T47D (cell line): ENCODE data around the gene MLN.
A peak's percentile ranks its signal among the peaks of the same experiment; 100 is the strongest.

Experiments
- DNase-seq, 2 experiments: peaks; one replicate each; pipeline versions ENCODE4 v3.0.0 to v3.0.0-alpha.2; 2011 to 2012; ENCODE audit warnings: low read depth in 1 of 2, low spot score in 1 of 2
- JUND ChIP-seq: IDR thresholded peaks from 2 replicates; pipeline ENCODE4 v1.6.1; 2012; ENCODE audit warnings: low read depth
- in situ Hi-C: cut with HindIII; loops from 2 replicates; pipeline ENCODE4 v1.10.0; 2016; ENCODE audit warnings: low sequenced_read_pairs, low pct_unique_long_range_greater_than_20kb

MLN gene

DNA sequence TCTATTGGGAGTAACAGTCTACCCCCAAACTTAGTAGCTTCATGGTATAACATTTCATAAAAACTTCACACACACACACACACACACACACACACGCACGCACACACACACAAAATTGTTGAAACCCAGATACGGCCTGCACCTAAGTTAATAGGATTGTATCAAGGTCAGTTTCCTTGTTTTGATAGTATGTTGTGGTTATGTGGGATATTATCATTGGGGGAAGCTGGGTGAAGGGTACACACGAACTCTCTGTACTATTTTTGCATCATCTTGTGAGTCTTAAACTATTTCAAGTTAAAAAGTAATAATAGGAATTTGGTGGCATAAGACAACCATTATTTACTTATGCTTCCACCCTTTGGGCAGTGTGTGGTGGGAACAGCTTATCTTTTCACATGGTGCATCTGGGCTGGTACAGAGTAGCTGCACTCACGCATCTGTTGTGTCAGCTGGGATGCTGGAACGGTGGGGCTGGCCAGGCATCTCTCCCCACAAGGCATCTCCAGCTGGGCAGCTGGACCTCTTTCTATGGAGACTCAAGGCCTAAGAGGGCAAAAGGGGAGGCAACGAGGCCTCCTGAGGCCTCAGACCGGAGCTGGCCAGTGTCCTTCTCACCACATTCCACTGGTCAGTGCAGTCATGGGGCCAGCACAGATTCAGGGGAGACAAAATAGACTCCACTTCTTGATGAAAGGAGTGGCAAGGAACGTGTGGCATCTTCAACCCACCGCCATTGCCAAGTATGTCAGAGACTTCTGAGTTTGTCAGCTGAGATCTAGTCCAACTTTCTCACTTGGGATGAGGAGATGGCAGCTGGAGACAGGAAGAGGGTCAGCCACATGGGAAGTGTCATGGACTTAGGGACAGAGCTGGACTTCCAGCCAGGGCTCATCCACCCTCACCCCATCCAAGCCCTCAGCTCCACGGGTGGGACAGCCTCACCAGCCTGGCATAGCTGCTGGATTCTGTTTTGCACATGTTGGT lies 36.6 kb downstream of the MLN start:
- TF ChIP-seq JUND: no peak
- no peak for DNase-seq
- in situ Hi-C loops: no loop called here

- DNase-seq: no peak
- no peak for TF ChIP-seq JUND
- in situ Hi-C loops: no loop called here
These were observed 38.4 kb downstream of the MLN start for GRCh38 chr6:33765368-33765767.

DNA sequence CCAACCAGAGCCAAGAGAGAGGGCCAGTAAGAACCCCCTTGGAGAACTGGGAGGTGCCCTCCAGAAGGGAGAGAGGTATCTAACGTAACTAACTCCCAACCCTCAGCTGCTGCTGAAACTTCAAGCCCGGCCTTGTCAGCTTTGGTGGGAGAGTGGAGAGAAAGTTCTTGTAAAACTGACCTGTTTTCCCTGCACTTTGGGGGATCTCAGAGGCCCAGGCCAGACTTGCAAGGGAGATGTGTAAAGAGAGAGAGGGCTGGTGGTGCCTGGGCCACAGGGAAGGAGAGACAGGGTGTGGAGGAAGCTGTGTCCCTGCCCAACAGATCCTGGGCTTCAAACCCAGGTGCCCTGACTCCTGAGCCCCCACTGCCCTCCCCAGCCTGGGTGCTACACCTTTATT lies 39.8 kb downstream of the MLN start:
- in situ Hi-C loops: no loop called here
- no peak for DNase-seq

DNA sequence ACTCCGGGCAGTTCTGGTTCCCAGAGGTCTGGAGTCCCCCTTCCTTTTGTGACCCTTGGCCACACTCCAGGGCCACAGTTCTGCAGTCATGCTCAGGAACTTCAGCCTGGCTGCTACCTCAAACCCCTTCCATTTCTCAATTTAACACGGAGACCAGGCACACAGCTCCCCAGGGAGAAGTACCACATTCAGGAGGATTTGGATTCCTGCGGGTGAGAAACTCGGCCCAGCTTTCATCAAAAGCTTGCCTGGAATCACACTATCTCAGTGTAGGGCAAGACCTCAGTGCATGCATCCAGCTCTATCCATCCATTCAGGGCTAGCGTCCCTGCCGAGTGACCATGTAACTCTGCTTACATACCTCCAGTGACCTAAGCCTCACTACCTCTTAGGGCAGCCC lies 40.3 kb downstream of the MLN start:
- TF ChIP-seq JUND: no peak
- DNase-seq: no peak
- in situ Hi-C loops: no loop called here

More for the DNA sequence above, 39.8 kb downstream of the MLN start:
- no peak for TF ChIP-seq JUND

DNA sequence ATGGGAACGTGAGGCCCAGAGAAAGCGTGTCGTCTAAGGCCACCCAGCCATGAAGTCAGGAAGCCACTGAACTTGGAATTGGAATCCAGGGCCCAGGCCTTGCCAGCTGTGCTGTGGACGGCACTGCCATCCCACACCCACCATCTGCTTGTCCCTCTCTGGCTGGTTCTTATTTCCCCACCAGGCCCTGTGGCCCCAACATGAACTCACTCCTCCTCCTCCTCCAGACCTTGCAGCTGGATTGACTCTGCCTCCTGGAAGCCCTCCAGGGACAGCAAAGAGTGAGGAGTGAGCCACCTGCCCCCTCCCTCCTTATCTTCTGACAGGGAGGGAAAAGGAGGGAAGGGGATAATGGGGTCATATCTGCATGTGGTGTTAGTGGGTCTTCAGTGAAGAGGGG lies 41.1 kb downstream of the MLN start:
- DNase-seq: no peak
- no peak for TF ChIP-seq JUND
- in situ Hi-C loops: no loop called here

GRCh38 chr6:33761922-33762629 lies 41.7 kb downstream of the MLN start:
- no peak for TF ChIP-seq JUND
- in situ Hi-C loops: no loop called here
- peak; percentile 44 to 79 for DNase-seq

- no peak for TF ChIP-seq JUND
- no peak for DNase-seq
- in situ Hi-C loops: no loop called here
These were observed 42.3 kb downstream of the MLN start for GRCh38 chr6:33761581-33761921.

GRCh38 chr6:33759887-33760629 lies 43.7 kb downstream of the MLN start:
- in situ Hi-C loops: no loop called here
- no peak for TF ChIP-seq JUND
- DNase-seq: no peak

DNA sequence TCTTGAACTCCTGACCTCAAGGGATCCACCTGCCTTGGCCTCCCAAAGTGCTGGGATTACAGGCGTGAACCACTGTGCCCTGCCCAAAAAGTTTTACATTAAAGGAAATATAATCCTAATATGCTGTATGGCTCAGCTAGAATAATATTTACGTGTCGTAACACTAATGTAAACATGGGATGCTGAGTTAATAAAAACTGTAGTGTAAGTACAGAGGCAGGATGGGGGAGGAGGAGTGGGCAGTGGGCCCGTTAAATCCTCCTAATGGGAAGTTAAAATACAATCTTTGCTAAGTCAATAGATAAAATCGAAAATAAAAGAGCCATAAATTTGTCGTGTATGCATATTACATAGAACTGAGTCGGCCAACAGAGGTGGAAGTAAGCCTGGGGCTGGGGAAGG lies 45.0 kb downstream of the MLN start:
- in situ Hi-C loops: no loop called here
- DNase-seq: peak in 1 of 2 experiments; percentile 30
- no peak for TF ChIP-seq JUND

GRCh38 chr6:33757906-33758305 lies 45.9 kb downstream of the MLN start:
- no peak for DNase-seq
- in situ Hi-C loops: no loop called here
- no peak for TF ChIP-seq JUND

DNA sequence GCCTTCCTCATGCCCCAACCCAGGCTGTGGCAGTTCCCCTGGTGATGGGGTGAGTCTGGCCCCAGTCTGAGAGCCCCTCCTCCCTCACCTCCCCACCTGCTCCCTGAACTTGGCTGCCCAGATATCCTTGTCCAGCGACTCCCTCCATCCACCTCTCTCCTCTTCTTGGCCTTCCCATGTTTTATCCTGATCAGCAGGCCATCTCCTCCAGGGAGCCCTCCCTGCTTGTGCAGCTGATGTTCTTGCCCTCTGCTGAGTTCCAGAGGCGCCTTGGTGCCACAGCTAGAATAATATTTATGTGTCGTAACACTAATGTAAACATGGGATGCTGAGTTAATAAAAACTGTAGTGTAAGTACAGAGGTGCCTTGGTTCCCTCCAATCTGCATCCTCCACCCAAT lies 46.7 kb downstream of the MLN start:
- in situ Hi-C loops: no loop called here
- no peak for DNase-seq
- no peak for TF ChIP-seq JUND

DNA sequence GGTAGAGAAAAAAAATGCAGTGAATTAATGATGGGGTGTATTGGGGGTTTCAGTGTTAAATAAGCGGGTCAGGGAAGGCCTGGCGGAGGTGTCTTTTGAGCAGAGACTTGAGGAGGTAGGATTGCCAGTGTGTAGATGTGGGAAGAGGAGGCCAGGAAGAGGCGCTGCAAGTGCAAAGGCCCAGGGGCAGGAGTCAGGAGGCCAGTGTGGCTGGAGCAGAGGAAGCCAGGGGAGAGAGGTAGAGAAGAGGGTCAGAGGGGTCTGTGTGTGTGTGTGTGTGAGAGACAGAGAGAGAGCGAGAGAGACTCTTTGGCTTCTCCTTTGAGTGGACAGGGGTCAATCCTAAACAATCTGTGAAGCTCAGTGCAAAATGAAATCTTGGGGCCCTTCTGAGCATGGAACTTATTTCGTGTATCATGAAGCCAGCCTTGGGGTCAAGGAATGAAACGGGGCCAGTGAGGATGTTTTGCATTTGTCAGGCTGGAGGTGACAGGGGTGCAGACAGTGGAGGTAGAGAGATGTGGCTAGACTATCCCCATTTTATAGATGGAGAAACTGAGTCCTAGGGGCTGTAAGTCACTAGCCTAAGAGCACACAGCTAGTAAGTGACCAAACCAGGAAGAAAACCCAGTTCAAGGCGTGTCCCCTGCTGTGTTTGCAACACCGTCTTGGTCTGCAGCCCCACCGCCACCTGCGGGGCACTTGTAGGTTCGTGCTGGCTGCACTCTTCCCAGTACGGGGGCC lies 47.4 kb downstream of the MLN start:
- in situ Hi-C loops: no loop called here
- no peak for TF ChIP-seq JUND
- no peak for DNase-seq
